Adrenal gland (tissue), 12 donors: ENCODE results near the gene PHC3. TPM values are rescaled to one million over a fixed set of nuclear protein-coding genes. Genes with fewer than 3 reads are reported as not detected.

Experiments
- DNase-seq, 7 donors: peaks; one replicate each; pipeline ENCODE4 v3.0.0-alpha.2; 2019 to 2020
- H3K27ac ChIP-seq, 5 donors: fragments of 200-600 bp; sonication (generic) in 4 of 5; 1 replicate in 3 of 5; 2 replicates in 2 of 5; pipeline versions ENCODE4 v1.5.1 to v1.8.0; 2016 to 2020; ENCODE audit warnings: mild to moderate bottlenecking in 1 of 5
- H3K27me3 ChIP-seq: fragments of 200-600 bp; 2 replicates; pipeline ENCODE4 v1.8.0; 2021
- H3K36me3 ChIP-seq, 2 donors: fragments of 200-600 bp; replicated peaks in 1 of 2; 1 replicate in 1 of 2; 2 replicates in 1 of 2; pipeline versions ENCODE4 v1.5.1 to v1.8.0; 2018 to 2022
- H3K4me1 ChIP-seq, 2 donors: fragments of 200-600 bp; replicated peaks in 1 of 2; 1 replicate in 1 of 2; 2 replicates in 1 of 2; pipeline versions ENCODE4 v1.5.1 to v1.8.0; 2018 to 2021
- H3K4me3 ChIP-seq, 4 donors: fragments of 200-600 bp; sonication (generic) in 3 of 4; one replicate each; pipeline ENCODE4 v1.5.1; 2016 to 2018
- H3K9me3 ChIP-seq, 3 donors: fragments of 200-600 bp; sonication (generic) in 1 of 3; replicated peaks in 1 of 3; 1 replicate in 2 of 3; 2 replicates in 1 of 3; pipeline versions ENCODE4 v1.5.1 to v1.8.0; 2016 to 2021
- CTCF ChIP-seq, 6 experiments: fragments of 450-650 bp in 4 of 6; fragments of 200-600 bp in 2 of 6; sonication (generic) in 1 of 6; IDR thresholded peaks; 1 replicate in 5 of 6; 2 replicates in 1 of 6; pipeline versions ENCODE4 v1.5.1 to v1.8.0; 2016 to 2021; ENCODE audit warnings: antibody characterized with exemption in 6 of 6, mild to moderate bottlenecking in 2 of 6, moderate library complexity in 1 of 6
- POLR2A ChIP-seq, 2 donors: fragments of 450-650 bp; IDR thresholded peaks; one replicate each; pipeline ENCODE4 v1.6.1; 2017; ENCODE audit warnings: antibody characterized with exemption in 2 of 2, mild to moderate bottlenecking in 2 of 2, moderate library complexity in 1 of 2
- WGBS, 4 donors: extraction: QIAGEN DNeasy Blood & Tissue Kit in 2 of 4; methylation state at CpG; one replicate each; pipeline versions ENCODE4 v1.1.5 to v1.1.7; 2013 to 2017; 5-methylcytosine and 5-hydroxymethylcytosine counted together
- intact Hi-C, 2 donors: fragments of 100-400 bp; cut with DNase I; formaldehyde crosslinking; loops; one replicate each; pipeline versions ENCODE4 v1.14.1 to v1.15.0; 2022 to 2023
- polyA plus RNA-seq, 3 donors: library from polyadenylated mRNA; stranded (reverse); fragments of 200-250 nt in 2 of 3; fragments of 350-450 nt in 1 of 3; fragmentation: Illumina TruSeq in 1 of 3; extraction: RNeasy Lipid Tissue Mini Kit (QIAGEN cat#74804) in 1 of 3; gene quantifications; one replicate each; pipeline ENCODE4 v1.2.3, GENCODE V29; 2013 to 2014
- total RNA-seq, 9 donors: library from RNA; depleted of rRNA in 4 of 9; stranded (reverse); fragments of >200 nt in 4 of 9; fragments of 120-200 nt in 1 of 9; fragmentation: NEBNext Ultra II Directional in 1 of 9; extraction: Animal tissue kit (Norgen Biotek cat#: 25700) in 1 of 9; gene quantifications; one replicate each; pipeline versions ENCODE4 v1.1.0 to v1.2.4, GENCODE V29; 2013 to 2023
- donor health status: healthy with polysubstance abuse.
- donor health status: Bipolar disorder and iron deficiency.
- donor health status: DM: yes; HTN: yes; CAD: no.
- donor health status: DM: no; HTN: no; CAD: no.
- donor health status: DM: no; HTN: no; CAD: no.
- donor health status: DM: yes; HTN: yes; CAD: no.

The PHC3 gene
- total and polyA plus RNA-seq, 12 donors, result 4.4 to 112 (median 53.0) TPM

- Histone ChIP-seq H3K9me3 (no peaks in the 10 kb centered on the region), H3K27me3 (no peaks in the 10 kb centered on the region), H3K27ac (no peak overlapping the region), H3K4me3 (no peak overlapping the region), H3K4me1 (peaks cover 0 to 18% of the 10 kb centered on the region in 2 donors), H3K36me3 (no peaks in the 10 kb centered on the region)
- WGBS, 4 donors, result 78 to 98% (median 97%) methylated on average over 5 of the region's 5 CpGs
- TF ChIP-seq CTCF (IDR thresholded peaks at IDR 0.05) (no peak), POLR2A (IDR thresholded peaks at IDR 0.05) (no peak)
- intact Hi-C loops, result no loop called here
- DNase-seq, result no peak
Measured at GRCh38 chr3:170155604-170156003, 25.9 kb downstream of the PHC3 start.

GRCh38 chr3:170154569-170155143 lies 26.9 kb downstream of the PHC3 start:
- intact Hi-C loops, result no loop called here
- 59 to 74% (median 67%) methylated on average over 3 of the region's 3 CpGs for WGBS, 4 donors

GRCh38 chr3:170154084-170154483 lies 27.4 kb downstream of the PHC3 start:
- no peak overlapping the region for H3K4me3 ChIP-seq
- peaks cover 4 to 18% of the 10 kb centered on the region in 2 donors for H3K4me1 ChIP-seq
- H3K9me3 ChIP-seq, result no peaks in the 10 kb centered on the region
- 66 to 78% (median 76%) methylated on average over 3 of the region's 3 CpGs for WGBS, 4 donors
- H3K36me3 ChIP-seq, result no peaks in the 10 kb centered on the region
- intact Hi-C loops, result no loop called here
- no peak overlapping the region for H3K27ac ChIP-seq
- TF ChIP-seq POLR2A (IDR thresholded peaks at IDR 0.05) (no peak), CTCF (IDR thresholded peaks at IDR 0.05) (no peak)
- no peaks in the 10 kb centered on the region for H3K27me3 ChIP-seq
- DNase-seq, result no peak

More at GRCh38 chr3:170154569-170155143, 26.9 kb downstream of the PHC3 start:
- no peaks in the 10 kb centered on the region for H3K9me3 ChIP-seq
- H3K4me1 ChIP-seq, result peaks cover 4 to 18% of the 10 kb centered on the region in 2 donors
- no peak overlapping the region for H3K27ac ChIP-seq
- TF ChIP-seq POLR2A (IDR thresholded peaks at IDR 0.05), result no peak
- no peak for TF ChIP-seq CTCF (IDR thresholded peaks at IDR 0.05)
- no peak overlapping the region for H3K4me3 ChIP-seq
- no peaks in the 10 kb centered on the region for H3K36me3 ChIP-seq
- no peak for DNase-seq
- H3K27me3 ChIP-seq, result no peaks in the 10 kb centered on the region

- Histone ChIP-seq H3K9me3 (no peaks in the 10 kb centered on the region), H3K4me1 (peaks cover 4 to 13% of the 10 kb centered on the region in 2 donors), H3K27me3 (no peaks in the 10 kb centered on the region), H3K27ac (no peak overlapping the region), H3K4me3 (no peak overlapping the region), H3K36me3 (no peaks in the 10 kb centered on the region)
- 73 to 82% (median 78%) methylated on average over 2 of the region's 2 CpGs for WGBS, 4 donors
- no peak for DNase-seq
- TF ChIP-seq CTCF (IDR thresholded peaks at IDR 0.05) (no peak), POLR2A (IDR thresholded peaks at IDR 0.05) (no peak)
- intact Hi-C loops, result no loop called here
Measured at GRCh38 chr3:170151536-170151935, 30.0 kb downstream of the PHC3 start.
